ENCODE data around the gene SELENOK.

The SELENOK gene

GRCh38 chr3:53891497-53892285 is at the start of gene SELENOK:
Gene SELENOK (minus strand): TSS chr3:53891859.
- peak within 1 kb of the TSS; percentile 97 for H3K4me3 ChIP-seq (replicated peaks; ENCODE audit: low read depth, low read length)
- TF ChIP-seq, protein P1, sequence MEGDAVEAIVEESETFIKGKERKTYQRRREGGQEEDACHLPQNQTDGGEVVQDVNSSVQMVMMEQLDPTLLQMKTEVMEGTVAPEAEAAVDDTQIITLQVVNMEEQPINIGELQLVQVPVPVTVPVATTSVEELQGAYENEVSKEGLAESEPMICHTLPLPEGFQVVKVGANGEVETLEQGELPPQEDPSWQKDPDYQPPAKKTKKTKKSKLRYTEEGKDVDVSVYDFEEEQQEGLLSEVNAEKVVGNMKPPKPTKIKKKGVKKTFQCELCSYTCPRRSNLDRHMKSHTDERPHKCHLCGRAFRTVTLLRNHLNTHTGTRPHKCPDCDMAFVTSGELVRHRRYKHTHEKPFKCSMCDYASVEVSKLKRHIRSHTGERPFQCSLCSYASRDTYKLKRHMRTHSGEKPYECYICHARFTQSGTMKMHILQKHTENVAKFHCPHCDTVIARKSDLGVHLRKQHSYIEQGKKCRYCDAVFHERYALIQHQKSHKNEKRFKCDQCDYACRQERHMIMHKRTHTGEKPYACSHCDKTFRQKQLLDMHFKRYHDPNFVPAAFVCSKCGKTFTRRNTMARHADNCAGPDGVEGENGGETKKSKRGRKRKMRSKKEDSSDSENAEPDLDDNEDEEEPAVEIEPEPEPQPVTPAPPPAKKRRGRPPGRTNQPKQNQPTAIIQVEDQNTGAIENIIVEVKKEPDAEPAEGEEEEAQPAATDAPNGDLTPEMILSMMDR (IDR thresholded peaks at IDR 0.05; ENCODE audit: insufficient read depth, low read length, poor library complexity, severe bottlenecking), result no peak
- DNase-seq (ENCODE audit: extremely low read depth, insufficient read length), result peak; percentile 94
- no peaks in the 10 kb centered on the region for H3K27me3 ChIP-seq (replicated peaks; ENCODE audit: control insufficient read depth, insufficient read depth, low read length)
- no peaks in the 10 kb centered on the region for H3K36me3 ChIP-seq (ENCODE audit: control insufficient read depth, insufficient read depth, low read length)

GRCh38 chr3:53941184-53941583 is 49.5 kb upstream of the SELENOK start:
- no peak overlapping the region for H3K4me3 ChIP-seq (replicated peaks; ENCODE audit: low read depth, low read length)
- no peaks in the 10 kb centered on the region for H3K36me3 ChIP-seq (ENCODE audit: control insufficient read depth, insufficient read depth, low read length)
- no peaks in the 10 kb centered on the region; the same call in 1 of the 2 replicates for H3K27me3 ChIP-seq (replicated peaks; ENCODE audit: control insufficient read depth, insufficient read depth, low read length)
- TF ChIP-seq, protein P1 (IDR thresholded peaks at IDR 0.05; ENCODE audit: insufficient read depth, low read length, poor library complexity, severe bottlenecking), result no peak
- DNase-seq (ENCODE audit: extremely low read depth, insufficient read length), result no peak

- H3K27me3 ChIP-seq (replicated peaks; ENCODE audit: control insufficient read depth, insufficient read depth, low read length), result no peaks in the 10 kb centered on the region; the same call in 1 of the 2 replicates
- H3K36me3 ChIP-seq (ENCODE audit: control insufficient read depth, insufficient read depth, low read length), result no peaks in the 10 kb centered on the region
- TF ChIP-seq, protein P1 (IDR thresholded peaks at IDR 0.05; ENCODE audit: insufficient read depth, low read length, poor library complexity, severe bottlenecking), result no peak
- no peak for DNase-seq (ENCODE audit: extremely low read depth, insufficient read length)
- no peak overlapping the region for H3K4me3 ChIP-seq (replicated peaks; ENCODE audit: low read depth, low read length)
These were observed 49.0 kb upstream of the SELENOK start for GRCh38 chr3:53940623-53941022.

DNA sequence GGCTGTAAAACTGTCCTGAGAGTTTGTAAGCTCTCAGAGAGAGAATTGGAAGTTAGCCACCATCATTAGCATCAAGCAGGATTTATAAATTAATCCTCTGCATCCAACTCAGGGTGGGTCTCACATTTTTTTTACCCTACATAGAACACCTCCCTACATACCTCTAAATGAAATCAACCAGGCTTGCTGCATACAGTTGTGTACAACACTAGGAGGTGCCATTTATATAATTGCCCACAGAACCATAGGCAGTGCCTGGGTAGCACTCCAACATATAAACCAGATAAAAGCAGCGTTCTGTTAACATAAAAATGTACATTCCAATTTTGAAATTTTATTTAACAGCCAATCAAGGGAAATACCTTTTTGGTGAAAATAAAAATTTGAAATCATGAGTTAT is 48.2 kb upstream of the SELENOK start:
- H3K27me3 ChIP-seq (replicated peaks; ENCODE audit: control insufficient read depth, insufficient read depth, low read length), result no peaks in the 10 kb centered on the region; the same call in 1 of the 2 replicates
- no peaks in the 10 kb centered on the region for H3K36me3 ChIP-seq (ENCODE audit: control insufficient read depth, insufficient read depth, low read length)
- DNase-seq (ENCODE audit: extremely low read depth, insufficient read length), result no peak
- H3K4me3 ChIP-seq (replicated peaks; ENCODE audit: low read depth, low read length), result no peak overlapping the region
- TF ChIP-seq, protein P1 (IDR thresholded peaks at IDR 0.05; ENCODE audit: insufficient read depth, low read length, poor library complexity, severe bottlenecking), result no peak

GRCh38 chr3:53939086-53939582 is 47.5 kb upstream of the SELENOK start:
- H3K36me3 ChIP-seq (ENCODE audit: control insufficient read depth, insufficient read depth, low read length), result no peaks in the 10 kb centered on the region
- H3K27me3 ChIP-seq (replicated peaks; ENCODE audit: control insufficient read depth, insufficient read depth, low read length), result no peaks in the 10 kb centered on the region; the same call in 1 of the 2 replicates
- TF ChIP-seq, protein P1 (IDR thresholded peaks at IDR 0.05; ENCODE audit: insufficient read depth, low read length, poor library complexity, severe bottlenecking), result no peak
- H3K4me3 ChIP-seq (replicated peaks; ENCODE audit: low read depth, low read length), result no peak overlapping the region
- no peak for DNase-seq (ENCODE audit: extremely low read depth, insufficient read length)

All from GM06990 (cell line).